Gastroesophageal sphincter (tissue), 4 donors: ENCODE measurements around the gene CTCF. TPM values are rescaled to one million over a fixed set of nuclear protein-coding genes. Genes with fewer than 3 reads are reported as not detected.

Experiments
- ATAC-seq: fragments of 150-250 bp; one replicate; pipeline ENCODE4 v1.9.1; 2016; ENCODE audit warnings: mild to moderate bottlenecking, moderate library complexity
- H3K27ac ChIP-seq, 4 donors: fragments of 200-600 bp; sonication (generic) in 3 of 4; 1 replicate in 3 of 4; 2 replicates in 1 of 4; pipeline ENCODE4 v1.5.1; 2016 to 2019
- H3K27me3 ChIP-seq: fragments of 200-600 bp; sonication (generic); one replicate; pipeline ENCODE4 v1.5.1; 2019
- H3K36me3 ChIP-seq, 2 donors: fragments of 200-600 bp; sonication (generic); one replicate each; pipeline ENCODE4 v1.5.1; 2019; ENCODE audit warnings: control low read depth in 1 of 2
- H3K4me1 ChIP-seq, 3 donors: fragments of 200-600 bp; sonication (generic); 1 replicate in 2 of 3; 2 replicates in 1 of 3; pipeline ENCODE4 v1.5.1; 2016 to 2019; ENCODE audit warnings: control low read depth in 2 of 3
- H3K4me3 ChIP-seq, 2 donors: fragments of 200-600 bp; sonication (generic); one replicate each; pipeline ENCODE4 v1.5.1; 2019; ENCODE audit warnings: mild to moderate bottlenecking in 1 of 2, moderate library complexity in 1 of 2
- H3K9me3 ChIP-seq, 3 donors: fragments of 200-600 bp; sonication (generic); one replicate each; pipeline ENCODE4 v1.5.1; 2017 to 2019; ENCODE audit warnings: control low read depth in 2 of 3
- CTCF ChIP-seq, 4 experiments: fragments of 200-600 bp in 2 of 4; fragments of 450-650 bp in 2 of 4; sonication (generic) in 1 of 4; IDR thresholded peaks; one replicate each; pipeline ENCODE4 v1.5.1; 2017 to 2019; ENCODE audit warnings: antibody characterized with exemption in 4 of 4, mild to moderate bottlenecking in 2 of 4, moderate library complexity in 2 of 4
- EP300 ChIP-seq: sonication (generic); formaldehyde crosslinking; IDR thresholded peaks from one replicate; pipeline ENCODE4 v1.6.1; 2017; ENCODE audit warnings: antibody characterized with exemption, mild to moderate bottlenecking
- POLR2A ChIP-seq, 2 donors: fragments of 450-650 bp; IDR thresholded peaks; one replicate each; pipeline ENCODE4 v1.6.1; 2017; ENCODE audit warnings: antibody characterized with exemption in 2 of 2, mild to moderate bottlenecking in 2 of 2, moderate library complexity in 1 of 2
- POLR2AphosphoS5 ChIP-seq: sonication (generic); formaldehyde crosslinking; IDR thresholded peaks from one replicate; pipeline ENCODE4 v1.6.1; 2017; ENCODE audit warnings: antibody characterized with exemption
- WGBS, 2 donors: methylation state at CpG; one replicate each; pipeline ENCODE4 v1.1.5; 2018; ENCODE audit warnings: low coverage in 1 of 2; 5-methylcytosine and 5-hydroxymethylcytosine counted together
- total RNA-seq, 4 donors: library from RNA; depleted of rRNA; stranded (reverse); fragments of >200 nt; gene quantifications; one replicate each; pipeline ENCODE4 v1.1.0, GENCODE V29; 2016

CTCF gene
- total RNA-seq, 4 donors from 2014 or later: 26.4 to 44.8 (median 41.4) TPM

DNA sequence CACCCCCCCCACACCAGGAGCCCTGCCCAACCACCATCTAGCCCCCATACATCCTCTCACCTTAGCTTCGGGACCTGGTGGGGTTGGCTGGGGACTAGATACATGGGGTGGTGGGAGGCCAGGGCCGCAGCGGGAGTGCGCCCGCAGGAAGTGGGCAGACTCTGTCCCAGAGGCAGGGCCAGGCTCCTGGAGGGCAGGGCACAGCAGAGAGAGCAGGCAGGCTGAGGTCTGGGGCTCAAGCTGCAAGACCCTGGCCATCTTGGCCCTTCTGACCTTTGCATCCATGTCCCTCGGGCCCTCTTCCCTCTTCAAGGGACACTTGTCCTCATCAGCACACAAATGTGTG, 101.5 kb downstream of the CTCF start:
- Histone ChIP-seq H3K27me3 (no peaks in the 10 kb centered on the region), H3K4me3 (no peak overlapping the region), H3K9me3 (no peaks in the 10 kb centered on the region), H3K27ac (no peak overlapping the region), H3K4me1 (peaks cover 0 to 63% (median 36%) of the 10 kb centered on the region in 3 donors), H3K36me3 (peaks cover 0 to 31% of the 10 kb centered on the region in 2 donors)
- no peak for ATAC-seq
- WGBS, 2 donors: 100% methylated on average over 1 of the region's 6 CpGs; no CpG with 5 or more reads in 1 of the 2 donors
- TF ChIP-seq POLR2AphosphoS5 (no peak), EP300 (no peak), POLR2A (IDR thresholded peaks at IDR 0.05) (no peak), CTCF (IDR thresholded peaks at IDR 0.05) (no peak)

- ATAC-seq: no peak
- TF ChIP-seq CTCF (IDR thresholded peaks at IDR 0.05) (no peak), POLR2AphosphoS5 (no peak), EP300 (no peak), POLR2A (IDR thresholded peaks at IDR 0.05) (no peak)
- 78 to 87% methylated on average over 4 of the region's 4 CpGs for WGBS, 2 donors
- Histone ChIP-seq H3K4me1 (peaks cover 0 to 59% (median 32%) of the 10 kb centered on the region in 3 donors), H3K27me3 (no peaks in the 10 kb centered on the region), H3K9me3 (no peaks in the 10 kb centered on the region), H3K27ac (no peak overlapping the region), H3K4me3 (no peak overlapping the region), H3K36me3 (peaks cover 0 to 31% of the 10 kb centered on the region in 2 donors)
Observed at GRCh38 chr16:67664258-67664657, 101.9 kb downstream of the CTCF start.

- 96% methylated on average over 7 of the region's 7 CpGs; no CpG with 5 or more reads in 1 of the 2 donors for WGBS, 2 donors
- Histone ChIP-seq H3K27me3 (no peaks in the 10 kb centered on the region), H3K4me1 (peaks cover 0 to 54% (median 29%) of the 10 kb centered on the region in 3 donors), H3K36me3 (peaks cover 0 to 31% of the 10 kb centered on the region in 2 donors), H3K9me3 (no peaks in the 10 kb centered on the region), H3K27ac (no peak overlapping the region), H3K4me3 (no peak overlapping the region)
- TF ChIP-seq CTCF (IDR thresholded peaks at IDR 0.05): no peak
- TF ChIP-seq POLR2AphosphoS5: no peak
- TF ChIP-seq POLR2A (IDR thresholded peaks at IDR 0.05): no peak
- no peak for TF ChIP-seq EP300
- ATAC-seq: no peak
Observed at GRCh38 chr16:67664871-67665270, 102.5 kb downstream of the CTCF start.

GRCh38 chr16:67665598-67665997, 103.3 kb downstream of the CTCF start:
- no peak for TF ChIP-seq EP300
- no peak for TF ChIP-seq POLR2AphosphoS5
- no peak for TF ChIP-seq CTCF (IDR thresholded peaks at IDR 0.05)
- no peak for TF ChIP-seq POLR2A (IDR thresholded peaks at IDR 0.05)
- no peaks in the 10 kb centered on the region for H3K27me3 ChIP-seq
- no peak for ATAC-seq
- 53 to 78% methylated on average over 3 to 4 of the region's 5 CpGs for WGBS, 2 donors
- H3K4me1 ChIP-seq: peaks cover 0 to 54% (median 29%) of the 10 kb centered on the region in 3 donors
- peak overlapping the region; percentile 75 to 83 for H3K4me3 ChIP-seq
- peak overlapping the region in 2 of 4 donors; percentile 91 to 95 for H3K27ac ChIP-seq
- H3K9me3 ChIP-seq: no peaks in the 10 kb centered on the region
- H3K36me3 ChIP-seq: peaks cover 0 to 31% of the 10 kb centered on the region in 2 donors

GRCh38 chr16:67666032-67666551, 103.8 kb downstream of the CTCF start:
- H3K9me3 ChIP-seq: no peaks in the 10 kb centered on the region
- TF ChIP-seq POLR2A (IDR thresholded peaks at IDR 0.05) (no peak), POLR2AphosphoS5 (no peak), CTCF (IDR thresholded peaks at IDR 0.05) (no peak), EP300 (no peak)
- H3K27me3 ChIP-seq: no peaks in the 10 kb centered on the region
- 0% methylated on average over 1 of the region's 46 CpGs; no CpG with 5 or more reads in 1 of the 2 donors for WGBS, 2 donors
- peak; percentile 6 for ATAC-seq
- peak overlapping the region; percentile 71 to 95 (median 92) for H3K27ac ChIP-seq
- peak overlapping the region; percentile 75 to 83 for H3K4me3 ChIP-seq
- H3K36me3 ChIP-seq: peaks cover 0 to 31% of the 10 kb centered on the region in 2 donors
- peaks cover 0 to 52% (median 29%) of the 10 kb centered on the region in 3 donors for H3K4me1 ChIP-seq
